ENCODE measurements around the gene TTF2.

Gene TTF2

GRCh38 chr1:117047271-117047670, 12.9 kb upstream of the TTF2 start:
- DNase-seq: no peak

GRCh38 chr1:117049857-117050256, 10.3 kb upstream of the TTF2 start:
- DNase-seq: no peak

- no peak for DNase-seq
Observed at GRCh38 chr1:117051224-117052064, 8.7 kb upstream of the TTF2 start.

GRCh38 chr1:117054068-117054467, 6.1 kb upstream of the TTF2 start:
- no peak for DNase-seq

GRCh38 chr1:117058810-117059209, 1.3 kb upstream of the TTF2 start:
- DNase-seq: no peak

- DNase-seq: peak; percentile 62
Observed at GRCh38 chr1:117059334-117059677, 820 bp upstream of the TTF2 start.

DNA sequence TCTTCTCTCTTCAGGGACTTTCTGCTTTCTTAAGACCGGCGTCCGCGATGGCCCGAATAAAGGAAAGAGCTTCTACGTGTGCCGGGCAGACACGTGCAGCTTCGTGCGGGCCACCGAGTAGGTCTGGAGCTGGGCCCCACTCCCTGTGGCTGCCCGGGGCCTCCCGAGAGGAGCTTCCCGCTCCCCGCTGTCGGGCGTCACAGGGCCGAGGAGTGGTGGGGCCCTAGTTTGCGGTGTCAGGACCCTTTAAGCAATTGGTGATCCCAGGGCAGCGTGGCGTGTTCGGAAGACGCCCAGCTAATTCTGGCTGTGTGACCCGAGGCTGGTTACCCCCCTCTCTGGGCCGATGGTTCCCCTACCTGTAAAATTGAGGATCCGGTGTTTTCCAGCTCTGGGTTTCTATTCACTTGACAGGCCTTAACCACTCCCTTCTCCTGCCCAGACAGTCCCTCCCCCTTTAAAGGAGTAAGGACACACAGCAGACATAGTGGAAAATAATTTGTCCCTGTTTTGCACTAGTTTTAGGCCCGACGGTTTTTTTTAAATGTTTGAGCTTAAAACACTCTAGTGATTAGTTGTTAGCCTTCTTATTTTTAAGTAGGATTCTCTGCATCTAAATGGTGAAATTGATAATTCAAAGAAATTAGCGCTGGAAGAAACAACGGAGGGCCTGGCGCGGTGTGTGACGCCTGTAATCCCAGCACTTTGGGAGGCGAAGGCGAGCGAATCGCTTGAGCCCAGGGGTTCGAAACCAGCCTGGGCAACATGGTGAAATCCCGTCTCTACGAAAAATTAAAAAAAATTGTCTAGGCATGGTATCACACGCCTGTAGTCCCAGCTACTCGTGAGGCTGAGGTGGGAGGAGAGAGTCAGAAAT, 553 bp downstream of the TTF2 start:
- no peak for DNase-seq

- DNase-seq: no peak
Observed at GRCh38 chr1:117061986-117062415, 1.9 kb downstream of the TTF2 start.

DNA sequence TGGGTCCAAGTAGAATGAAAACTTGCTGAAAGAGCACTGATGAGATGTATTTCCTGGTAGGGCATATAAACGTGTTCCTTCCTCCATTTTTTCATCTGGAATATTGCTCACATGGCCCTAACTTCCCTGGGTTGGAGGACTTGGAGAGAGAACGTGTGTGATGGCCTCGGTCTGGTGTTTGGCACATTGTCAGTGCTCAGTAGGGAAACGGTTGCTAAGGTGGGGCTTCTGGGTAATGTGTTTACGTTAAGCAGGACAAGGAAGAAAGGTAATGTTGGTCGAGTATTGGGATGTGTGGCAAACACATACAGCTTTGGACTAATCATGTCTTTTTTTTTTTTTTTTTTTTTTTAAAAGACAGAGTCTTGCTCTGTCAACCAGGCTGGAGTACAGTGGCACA, 6.2 kb downstream of the TTF2 start:
- no peak for DNase-seq

DNA sequence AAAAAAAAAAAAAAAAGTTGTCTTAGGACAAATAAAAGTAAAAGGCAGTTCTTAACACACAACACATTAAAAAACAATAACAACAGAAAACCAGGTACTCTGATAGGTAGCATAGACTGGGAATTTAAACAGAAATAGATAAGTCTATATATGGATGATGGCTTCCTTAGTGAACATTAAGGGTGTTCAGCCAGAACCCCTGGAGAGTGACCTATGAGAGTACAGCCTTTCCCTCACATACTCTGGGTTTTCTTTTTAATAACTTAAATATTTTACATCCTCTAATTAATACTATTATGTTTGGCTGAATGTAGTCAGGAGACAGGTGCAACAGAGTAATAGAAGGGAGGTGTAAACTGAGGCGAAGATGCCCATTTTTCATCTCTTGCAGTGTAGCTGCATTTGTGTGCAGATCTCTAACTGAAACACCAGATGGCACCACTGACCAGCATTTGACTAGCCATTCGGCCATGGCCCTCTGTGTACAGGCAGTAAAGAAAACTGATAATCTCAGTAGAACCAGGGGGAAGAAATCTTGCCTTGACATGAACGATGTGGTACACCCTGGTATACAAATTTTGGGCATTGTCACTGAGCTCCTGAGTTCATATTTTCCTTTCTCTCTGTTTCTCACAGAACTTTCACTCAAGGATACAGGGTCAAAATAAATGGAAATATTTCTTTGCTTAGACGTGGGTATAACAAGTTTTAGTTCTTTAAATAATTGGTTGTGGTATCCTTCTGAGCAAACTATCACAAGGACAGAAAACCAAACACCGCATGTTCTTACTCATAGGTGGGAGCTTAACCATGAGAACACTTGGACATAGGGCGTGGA, 7.6 kb downstream of the TTF2 start:
- no peak for DNase-seq

GRCh38 chr1:117068580-117068979, 8.5 kb downstream of the TTF2 start:
- DNase-seq: no peak

DNA sequence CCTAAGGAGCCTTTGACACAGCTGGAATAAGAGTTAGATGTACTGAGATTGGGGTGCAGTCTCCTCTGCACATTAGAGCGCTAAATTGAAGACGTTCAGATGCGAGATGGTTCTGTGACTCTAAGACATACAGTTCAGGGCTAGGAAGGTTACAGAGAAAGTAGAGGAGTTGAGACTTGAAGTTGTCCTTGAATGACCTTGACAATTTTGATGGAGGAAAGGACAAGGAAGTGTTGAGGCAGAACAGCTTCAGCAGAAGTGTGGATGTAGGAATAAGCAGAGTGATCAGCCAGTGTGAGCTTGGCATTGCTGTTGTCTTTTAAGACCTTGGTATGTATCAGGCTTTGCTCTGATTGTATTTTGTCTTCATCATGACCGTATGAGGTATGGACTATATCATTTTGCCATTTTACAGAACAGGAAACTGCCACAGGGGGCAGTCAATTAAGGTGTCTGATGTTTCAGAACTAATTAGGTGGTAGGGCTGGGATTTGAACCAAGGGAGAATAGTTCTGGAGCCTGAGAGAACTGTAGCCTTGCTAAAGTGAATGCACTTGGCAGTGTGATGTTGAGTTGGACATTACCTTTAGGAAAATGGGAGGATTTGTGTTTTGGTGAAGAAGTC, 9.2 kb downstream of the TTF2 start:
- no peak for DNase-seq

- no peak for DNase-seq
Observed at GRCh38 chr1:117070124-117070523, 10.0 kb downstream of the TTF2 start.

GRCh38 chr1:117076648-117077047, 16.5 kb downstream of the TTF2 start:
- DNase-seq: no peak

- DNase-seq: no peak
Observed at GRCh38 chr1:117077267-117077666, 17.1 kb downstream of the TTF2 start.

GRCh38 chr1:117079737-117080136, 19.6 kb downstream of the TTF2 start:
- DNase-seq: no peak

- no peak for DNase-seq
Observed at GRCh38 chr1:117084231-117084630, 24.1 kb downstream of the TTF2 start.

DNA sequence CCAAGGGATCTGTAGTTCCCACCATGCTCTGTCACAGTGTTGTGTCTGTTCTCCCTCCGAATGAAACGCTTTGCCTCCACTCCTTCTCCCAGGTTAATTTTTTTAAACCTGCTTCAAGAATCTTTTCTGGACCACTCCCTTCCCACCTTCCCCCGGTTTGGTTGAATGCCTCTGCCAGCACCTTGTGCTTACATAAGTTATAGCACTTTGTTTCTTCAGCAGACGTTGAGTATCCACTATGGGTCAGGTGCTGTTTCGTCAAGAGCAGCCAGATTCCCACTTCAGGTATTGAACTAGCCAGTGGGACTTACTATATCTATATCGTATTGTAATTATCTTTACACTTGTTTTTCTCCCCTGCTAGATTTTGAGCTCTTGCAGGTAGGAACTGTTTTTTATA, 27.6 kb downstream of the TTF2 start:
- no peak for DNase-seq

- DNase-seq: no peak
Observed at GRCh38 chr1:117089996-117090395, 29.9 kb downstream of the TTF2 start.

- DNase-seq: no peak
Observed at GRCh38 chr1:117092594-117092993, 32.5 kb downstream of the TTF2 start.

DNA sequence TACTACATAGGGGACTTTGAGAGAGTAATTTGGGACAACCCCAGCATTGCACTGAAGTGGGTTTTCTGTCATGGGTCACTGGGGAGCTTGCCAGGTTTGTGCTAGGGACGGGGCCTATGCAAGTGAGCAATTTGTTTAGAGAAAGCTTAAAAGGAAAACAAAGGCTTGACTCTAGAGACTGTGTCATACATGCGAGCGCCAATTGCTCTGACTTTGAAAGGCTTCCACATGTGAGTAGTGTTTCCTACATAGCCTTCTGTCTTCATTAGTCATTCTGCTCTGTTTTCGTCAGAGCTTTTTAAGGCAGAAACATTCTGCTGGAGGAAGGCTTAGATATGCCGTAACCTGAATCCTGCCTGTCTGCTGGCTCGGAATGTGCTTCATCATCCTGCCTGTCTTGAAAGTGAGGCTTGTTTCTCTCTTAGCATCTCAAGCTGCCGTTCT, 33.0 kb downstream of the TTF2 start:
- no peak for DNase-seq

- DNase-seq: peak; percentile 4
Observed at GRCh38 chr1:117093870-117094621, 33.9 kb downstream of the TTF2 start.

All from KG1 (cell line).